PC-9 (cell line): Measurements from ENCODE around the gene STAC. TPM values are rescaled to one million over a fixed set of nuclear protein-coding genes. Genes with fewer than 3 reads are reported as not detected.

Source experiments
- BruUV-seq: library from RNA; stranded (reverse); fragments of 400-500 nt; replicated peaks from 2 replicates; lab custom pipeline; 2021; lab: Mats Ljungman, UMichigan
- CTCF ChIA-PET: fragments of 300-600 bp; sonication (Branson Sonifier 250); formaldehyde crosslinking; loops from one replicate; lab custom pipeline; 2022; ENCODE audit warnings: antibody characterized with exemption; lab: Charles Lee
- POLR2A ChIA-PET: fragments of 300-600 bp; sonication (Branson Sonifier 250); formaldehyde crosslinking; loops from one replicate; lab custom pipeline; 2022; ENCODE audit warnings: antibody characterized with exemption; ENCODE audit not compliant: unreplicated experiment; lab: Charles Lee
- DNase-seq, 2 experiments: peaks; one replicate each; pipeline versions ENCODE4 v3.0.0 to v3.0.0-alpha.2; 2015 to 2022; ENCODE audit warnings: mixed read lengths in 1 of 2
- H2AFZ ChIP-seq: fragments of 200-600 bp; sonication (generic); 2 replicates; pipeline ENCODE4 v1.8.1; 2017; ENCODE audit warnings: antibody characterized with exemption
- H3F3A ChIP-seq: fragments of 200-600 bp; sonication (generic); 2 replicates; pipeline ENCODE4 v1.8.1; 2017; ENCODE audit warnings: antibody characterized with exemption, mild to moderate bottlenecking, low read depth; ENCODE audit not compliant: insufficient read depth
- H3K27ac ChIP-seq: fragments of 200-600 bp; sonication (generic); 2 replicates; pipeline ENCODE4 v1.6.1; 2016; ENCODE audit warnings: mixed run types
- H3K27me3 ChIP-seq: fragments of 200-600 bp; sonication (generic); 2 replicates; pipeline ENCODE4 v1.6.1; 2016; ENCODE audit warnings: low read depth, mixed run types; ENCODE audit not compliant: insufficient read depth
- H3K36me3 ChIP-seq: fragments of 200-600 bp; sonication (generic); 2 replicates; pipeline ENCODE4 v1.6.1; 2016; ENCODE audit warnings: low read depth, mixed run types
- H3K4me1 ChIP-seq: fragments of 200-600 bp; sonication (generic); replicated peaks from 2 replicates; pipeline ENCODE4 v1.6.1; 2016; ENCODE audit warnings: mixed run types; ENCODE audit not compliant: insufficient read depth
- H3K4me2 ChIP-seq: fragments of 200-600 bp; sonication (generic); 2 replicates; pipeline ENCODE4 v1.6.1; 2017; ENCODE audit warnings: mixed run types
- H3K4me3 ChIP-seq: fragments of 200-600 bp; sonication (generic); 2 replicates; pipeline ENCODE4 v1.6.1; 2016; ENCODE audit warnings: mixed run types
- H3K79me2 ChIP-seq: fragments of 200-600 bp; sonication (generic); 2 replicates; pipeline ENCODE4 v1.6.1; 2017; ENCODE audit warnings: low read depth, mixed run types
- H3K9me2 ChIP-seq: fragments of 200-600 bp; sonication (generic); 2 replicates; pipeline ENCODE4 v1.8.1; 2017; ENCODE audit warnings: mild to moderate bottlenecking; ENCODE audit not compliant: insufficient read depth
- H3K9me3 ChIP-seq: fragments of 200-600 bp; sonication (generic); 2 replicates; pipeline ENCODE4 v1.8.1; 2016; ENCODE audit warnings: low read depth; ENCODE audit not compliant: insufficient read depth
- H4K20me1 ChIP-seq: fragments of 200-600 bp; sonication (generic); 2 replicates; pipeline ENCODE4 v1.8.1; 2017; ENCODE audit not compliant: insufficient read depth
- EZH2 ChIP-seq: fragments of 200-600 bp; sonication (generic); IDR thresholded peaks from 2 replicates; pipeline ENCODE4 v1.8.0; 2017; ENCODE audit warnings: antibody characterized with exemption, low read depth
- intact Hi-C: fragments of 100-400 bp; cut with micrococcal nuclease; formaldehyde crosslinking; loops from one replicate; pipeline ENCODE4 v1.10.0; 2022; ENCODE audit not compliant: unreplicated experiment
- total RNA-seq: library from RNA; stranded (reverse); gene quantifications from 2 replicates; pipeline ENCODE4 v1.2.3, GENCODE V29; 2021
- TF ChIP-seq, protein P1 (sequence below): fragments of 200-600 bp; sonication (generic); conservative IDR thresholded peaks from 2 replicates; pipeline ENCODE4 v1.6.1; 2017; ENCODE audit warnings: mixed run types, antibody characterized with exemption, mild to moderate bottlenecking, moderate library complexity

Gene STAC
- total RNA-seq, 1 experiment from 2014 or later, result 17.6 TPM

DNA sequence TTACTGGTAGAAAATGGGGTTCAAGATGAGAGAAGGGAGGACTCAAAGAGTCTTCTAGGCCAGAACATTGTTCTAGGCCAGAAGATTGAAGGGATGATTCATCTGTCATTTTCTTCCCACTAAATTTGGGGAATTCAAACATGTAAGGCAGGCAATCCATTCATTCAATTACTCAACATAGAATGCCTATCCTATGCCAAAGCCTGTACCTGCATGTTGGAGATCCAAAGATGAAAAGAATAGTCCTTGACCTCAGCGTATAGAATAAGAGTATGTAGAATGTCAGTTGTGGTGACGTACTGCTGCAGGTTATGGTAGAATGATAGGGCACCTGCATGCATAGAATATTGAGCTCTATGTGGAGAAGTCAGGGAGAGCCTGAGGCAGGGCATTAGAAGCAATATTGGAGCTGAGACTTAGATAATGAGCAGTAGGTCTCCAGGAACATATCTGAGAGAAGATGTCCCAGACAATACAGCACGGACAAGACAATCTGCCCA is 49.7 kb downstream of the STAC start:
- H3F3A ChIP-seq, result no peaks in the 10 kb centered on the region

DNA sequence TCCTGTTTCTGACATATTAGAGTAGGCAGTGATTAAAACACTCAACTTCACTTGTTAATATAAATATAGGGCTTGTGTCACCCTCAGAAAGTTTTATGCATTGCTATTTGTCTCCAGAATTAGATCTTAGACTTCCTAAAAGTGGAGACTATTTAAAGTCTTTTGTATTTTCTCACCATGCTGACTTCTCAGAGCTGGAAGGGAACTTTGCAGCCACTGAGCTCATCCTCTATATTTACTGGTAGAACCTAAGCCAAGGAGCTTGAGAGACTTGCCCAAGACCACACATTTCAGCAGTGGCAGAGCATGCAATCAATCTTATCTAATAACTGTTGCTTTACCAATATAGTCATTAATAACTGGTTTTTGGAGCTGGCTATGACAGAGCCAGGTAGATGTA is 53.2 kb downstream of the STAC start:
- BruUV-seq, result no TSS peak
- DNase-seq, result no peak
- H3F3A ChIP-seq, result no peaks in the 10 kb centered on the region
- no peak overlapping the region for H3K4me2 ChIP-seq
- H3K4me1 ChIP-seq, result no peaks in the 10 kb centered on the region
- intact Hi-C loops, result no loop called here
- no peak overlapping the region for H3K27ac ChIP-seq
- no peak overlapping the region for H3K4me3 ChIP-seq
- no peaks in the 10 kb centered on the region for H3K36me3 ChIP-seq
- H4K20me1 ChIP-seq, result no peaks in the 10 kb centered on the region
- no peaks in the 10 kb centered on the region for H3K27me3 ChIP-seq
- no peaks in the 10 kb centered on the region for H3K9me2 ChIP-seq
- no peaks in the 10 kb centered on the region for H3K79me2 ChIP-seq
- no peak for TF ChIP-seq EZH2
- TF ChIP-seq, protein P1, sequence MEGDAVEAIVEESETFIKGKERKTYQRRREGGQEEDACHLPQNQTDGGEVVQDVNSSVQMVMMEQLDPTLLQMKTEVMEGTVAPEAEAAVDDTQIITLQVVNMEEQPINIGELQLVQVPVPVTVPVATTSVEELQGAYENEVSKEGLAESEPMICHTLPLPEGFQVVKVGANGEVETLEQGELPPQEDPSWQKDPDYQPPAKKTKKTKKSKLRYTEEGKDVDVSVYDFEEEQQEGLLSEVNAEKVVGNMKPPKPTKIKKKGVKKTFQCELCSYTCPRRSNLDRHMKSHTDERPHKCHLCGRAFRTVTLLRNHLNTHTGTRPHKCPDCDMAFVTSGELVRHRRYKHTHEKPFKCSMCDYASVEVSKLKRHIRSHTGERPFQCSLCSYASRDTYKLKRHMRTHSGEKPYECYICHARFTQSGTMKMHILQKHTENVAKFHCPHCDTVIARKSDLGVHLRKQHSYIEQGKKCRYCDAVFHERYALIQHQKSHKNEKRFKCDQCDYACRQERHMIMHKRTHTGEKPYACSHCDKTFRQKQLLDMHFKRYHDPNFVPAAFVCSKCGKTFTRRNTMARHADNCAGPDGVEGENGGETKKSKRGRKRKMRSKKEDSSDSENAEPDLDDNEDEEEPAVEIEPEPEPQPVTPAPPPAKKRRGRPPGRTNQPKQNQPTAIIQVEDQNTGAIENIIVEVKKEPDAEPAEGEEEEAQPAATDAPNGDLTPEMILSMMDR, result no peak
- ChIA-PET CTCF (no interaction called here), POLR2A (no interaction called here)
- no peak overlapping the region for H2AFZ ChIP-seq
- no peaks in the 10 kb centered on the region for H3K9me3 ChIP-seq

More for the DNA sequence above, 49.7 kb downstream of the STAC start:
- TF ChIP-seq, protein P1, result no peak
- TF ChIP-seq EZH2, result no peak
- Histone ChIP-seq H3K27ac (no peak overlapping the region), H3K9me2 (no peaks in the 10 kb centered on the region), H3K79me2 (no peaks in the 10 kb centered on the region), H3K4me2 (no peak overlapping the region), H3K9me3 (no peaks in the 10 kb centered on the region), H3K27me3 (no peaks in the 10 kb centered on the region), H3K4me3 (no peak overlapping the region), H4K20me1 (no peaks in the 10 kb centered on the region), H3K36me3 (no peaks in the 10 kb centered on the region), H3K4me1 (no peaks in the 10 kb centered on the region), H2AFZ (no peak overlapping the region)
- intact Hi-C loops, result no loop called here
- no TSS peak for BruUV-seq
- ChIA-PET CTCF (no interaction called here), POLR2A (interaction anchor here (0.5 kb wide), 1 partner anchor 51 kb away, joined by 3 read pairs; no protein-coding TSS in a partner anchor)
- no peak for DNase-seq

DNA sequence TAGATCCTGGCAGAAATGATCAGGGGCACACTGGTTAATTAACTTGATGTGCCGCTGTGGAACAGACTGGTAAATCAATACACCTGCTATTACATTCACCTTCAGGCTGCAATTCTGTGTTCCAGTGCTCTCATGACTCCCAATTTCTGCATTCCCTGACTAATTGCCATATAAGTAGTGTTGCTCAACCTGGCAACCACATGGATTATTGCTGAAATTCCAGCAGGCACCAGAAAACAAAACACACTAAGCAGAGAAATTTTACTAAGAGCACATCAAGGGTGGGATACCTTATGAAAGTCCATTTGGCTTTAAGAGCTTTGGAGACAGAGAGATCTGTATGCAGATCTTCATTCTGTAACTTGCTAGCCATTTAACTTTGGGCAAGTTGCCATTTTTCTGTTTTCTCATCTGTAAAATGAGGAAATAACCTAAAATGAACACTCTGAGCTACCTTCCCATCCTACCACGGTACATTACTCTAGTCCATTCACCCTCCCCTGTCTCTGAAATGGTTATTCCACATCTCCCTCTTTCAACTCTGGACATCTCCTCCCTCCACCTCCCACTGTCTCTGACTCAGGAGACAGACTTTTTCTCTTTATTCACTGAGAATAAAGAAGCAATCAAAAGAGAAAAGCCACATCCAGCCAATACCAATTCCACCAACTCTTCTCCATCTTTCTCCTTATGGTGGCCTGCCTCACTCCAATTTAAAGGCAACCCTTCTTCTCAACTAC is 54.6 kb downstream of the STAC start:
- ChIA-PET CTCF (no interaction called here), POLR2A (no interaction called here)
- no peaks in the 10 kb centered on the region for H3K4me1 ChIP-seq
- H3K36me3 ChIP-seq, result no peaks in the 10 kb centered on the region
- intact Hi-C loops, result no loop called here
- H3K79me2 ChIP-seq, result no peaks in the 10 kb centered on the region
- no peaks in the 10 kb centered on the region for H3K9me2 ChIP-seq
- no peaks in the 10 kb centered on the region for H3K9me3 ChIP-seq
- no peak overlapping the region for H3K4me2 ChIP-seq
- H4K20me1 ChIP-seq, result no peaks in the 10 kb centered on the region
- H3K27ac ChIP-seq, result no peak overlapping the region
- no peak for DNase-seq
- no peaks in the 10 kb centered on the region for H3K27me3 ChIP-seq
- BruUV-seq, result no TSS peak
- H2AFZ ChIP-seq, result no peak overlapping the region
- no peak overlapping the region for H3K4me3 ChIP-seq
- no peaks in the 10 kb centered on the region for H3F3A ChIP-seq
- TF ChIP-seq, protein P1, result no peak
- no peak for TF ChIP-seq EZH2
